ENCODE data around the gene ZFYVE28.

GRCh38 chr4:2354760-2355159 is 63.7 kb downstream of the ZFYVE28 start:
- TF ChIP-seq CTCF (IDR thresholded peaks at IDR 0.05) (no peak), POLR2A (IDR thresholded peaks at IDR 0.05) (no peak)

All from adrenal gland (tissue), 5 donors.